ENCODE results near the gene TRMT1.

GRCh38 chr19:13109361-13110098 is 7.0 kb downstream of the TRMT1 start:
- TF ChIP-seq CTCF (IDR thresholded peaks at IDR 0.05) (no peak), POLR2AphosphoS5 (IDR thresholded peaks at IDR 0.05; ENCODE audit: insufficient read depth in 1 of 2, low read depth in 1 of 2) (no peak)
